A549 treated with CORT108297 at 1 μM for 4 hours (cell line): ENCODE results near the gene CRYGC. TPM values are rescaled to one million over a fixed set of nuclear protein-coding genes. Genes with fewer than 3 reads are reported as not detected.

Experiments used
- total RNA-seq: library from RNA; stranded (reverse); fragments of 200-300 nt; extraction: Qiagen RNA extraction; gene quantifications from 5 replicates; pipeline ENCODE4 v1.2.3, GENCODE V29; 2022

The CRYGC gene, protein sequence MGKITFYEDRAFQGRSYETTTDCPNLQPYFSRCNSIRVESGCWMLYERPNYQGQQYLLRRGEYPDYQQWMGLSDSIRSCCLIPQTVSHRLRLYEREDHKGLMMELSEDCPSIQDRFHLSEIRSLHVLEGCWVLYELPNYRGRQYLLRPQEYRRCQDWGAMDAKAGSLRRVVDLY
- total RNA-seq = not detected in 5 replicates

DNA sequence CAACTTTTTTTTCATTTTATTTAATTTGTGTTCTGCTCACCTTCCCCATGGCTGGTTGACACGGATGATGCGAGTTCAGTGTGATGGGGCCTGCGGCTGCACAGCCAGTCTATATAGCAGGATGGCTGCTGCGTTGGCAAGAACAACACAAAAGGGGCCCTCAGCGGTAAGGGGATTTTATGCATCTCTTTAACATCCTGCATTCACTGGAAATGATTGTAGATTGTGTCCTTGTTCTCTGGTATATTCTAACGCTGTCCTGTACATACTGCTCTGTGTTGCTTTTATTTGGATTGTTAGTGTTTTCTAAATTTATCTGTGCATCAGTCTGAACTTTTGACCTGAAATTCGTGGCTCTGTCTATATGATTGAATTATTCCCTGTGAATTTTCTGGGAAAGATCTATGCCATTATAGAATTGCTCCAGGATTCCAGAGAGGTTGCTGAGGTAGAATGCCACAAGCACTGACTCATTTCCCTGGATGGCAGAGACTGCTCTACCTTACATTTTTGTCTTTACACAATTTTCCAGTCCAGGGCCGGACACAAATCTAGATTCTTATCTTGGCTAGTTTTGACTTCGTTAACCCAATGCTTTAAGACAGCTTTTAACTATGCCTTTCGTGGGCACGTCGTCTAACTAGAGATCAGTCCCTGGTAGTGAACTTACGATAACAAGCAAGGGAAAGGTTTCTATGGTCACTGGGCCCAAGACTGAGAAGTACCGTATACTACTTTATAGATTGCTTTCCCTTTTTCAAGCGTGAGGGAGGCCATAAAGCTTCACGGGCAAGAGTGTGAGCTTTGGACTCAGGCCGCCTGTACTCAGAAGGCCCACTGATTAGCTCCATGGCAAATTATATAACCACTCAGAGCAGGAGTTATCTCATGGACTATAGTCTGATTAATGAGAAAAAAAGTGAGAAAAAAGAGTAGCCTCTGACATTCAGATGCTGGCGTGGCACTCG, at the start of gene CRYGC:
CRYGC (minus strand) TSS at position 85 of the 968 bp plus-strand sequence; CDS start at position 49, 36 bp downstream.

DNA sequence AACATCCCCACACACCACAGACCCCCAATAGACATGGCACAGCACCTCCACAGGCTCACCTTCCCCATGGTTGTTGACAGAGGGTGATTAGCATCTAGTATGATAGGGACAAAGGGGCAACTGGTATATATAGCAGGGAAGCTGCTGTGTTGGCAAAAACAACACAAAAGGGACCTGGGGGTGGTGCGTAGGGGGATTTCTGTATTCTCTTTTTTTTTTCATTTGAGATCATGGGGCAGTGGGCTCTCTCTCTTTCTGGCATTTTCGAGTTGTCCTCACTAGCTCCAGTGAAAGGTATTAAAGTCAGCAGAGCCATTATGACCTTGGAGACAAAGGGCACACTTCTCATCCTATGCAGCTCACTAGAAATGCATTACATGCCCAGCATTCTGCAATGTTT, 33.9 kb upstream of the CRYGC start, which contains the start of gene CRYGA:
CRYGA (minus strand) TSS at position 101 of the 400 bp plus-strand sequence; CDS start at position 68, 33 bp downstream.

DNA sequence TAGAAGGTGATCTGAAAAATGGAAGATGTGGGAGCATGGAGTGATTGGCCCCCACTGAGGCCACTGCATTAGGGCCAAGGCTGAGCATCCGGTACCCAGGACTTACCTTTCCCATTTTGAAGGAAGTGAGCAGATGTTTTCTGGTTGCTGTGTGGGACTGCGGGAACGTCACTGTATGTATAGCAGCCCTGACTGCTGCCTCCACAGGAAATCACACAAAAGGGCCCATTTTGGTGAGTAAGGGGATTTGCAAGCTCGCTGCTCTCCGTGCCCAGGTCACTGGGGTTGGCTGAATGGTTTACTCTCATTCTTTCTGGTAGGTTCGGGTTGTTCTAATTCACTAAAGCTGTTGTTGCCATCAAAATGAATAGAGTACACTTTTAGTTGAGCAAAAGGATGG, 16.4 kb upstream of the CRYGC start, which contains the start of gene CRYGB:
CRYGB (minus strand) TSS at position 153 of the 400 bp plus-strand sequence; CDS start at position 115, 38 bp downstream.

DNA sequence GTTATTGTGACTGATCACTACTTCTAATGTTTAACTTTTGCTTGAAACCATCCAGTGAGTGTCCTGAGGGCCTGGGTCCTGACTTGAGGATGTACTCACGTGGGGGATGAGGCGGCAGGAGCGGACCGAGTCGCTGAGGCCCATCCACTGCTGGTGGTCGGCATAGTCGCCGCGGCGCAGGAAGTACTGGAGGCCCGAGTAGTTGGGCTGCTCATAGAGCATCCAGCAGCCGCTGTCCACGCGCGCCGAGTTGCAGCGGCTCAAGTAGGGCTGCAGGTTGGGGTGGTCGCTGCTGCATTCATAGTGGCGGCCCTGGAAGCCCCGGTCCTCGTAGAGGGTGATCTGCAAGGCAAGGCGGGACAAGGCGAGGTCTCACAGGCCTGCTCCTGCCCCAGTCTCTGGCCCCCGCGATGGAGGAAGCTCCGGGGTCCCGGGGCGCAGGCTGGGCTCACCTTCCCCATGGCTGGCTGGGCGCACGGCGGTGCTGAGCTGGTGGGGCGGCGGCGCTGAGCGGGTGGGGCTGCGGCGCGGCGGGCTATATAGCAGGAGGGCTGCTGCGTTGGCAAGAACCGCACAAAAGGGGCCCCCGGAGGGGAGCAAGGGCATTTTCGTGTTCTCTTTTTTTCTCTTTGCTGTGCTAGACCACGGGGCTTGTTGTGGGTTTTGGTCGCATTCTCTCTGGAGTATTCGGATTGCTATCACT, 5.5 kb downstream of the CRYGC start, which contains the start of gene CRYGD:
CRYGD (minus strand) TSS at position 512 of the 703 bp plus-strand sequence; CDS start at position 461, 51 bp downstream.

Other genes with a start within 250 kb of the CRYGC start
- 2.6 to 3.7 TPM (median 3.0 TPM) in 5 replicates for gene PLEKHM3, start 104.3 kb downstream of the CRYGC start, total RNA-seq
- not detected in 5 replicates for gene CRYGD, start 5.3 kb downstream of the CRYGC start, total RNA-seq
- gene CRYGB, start 16.3 kb upstream of the CRYGC start, total RNA-seq = not detected in 5 replicates
- not detected in 5 replicates for gene CRYGA, start 33.8 kb upstream of the CRYGC start, total RNA-seq
- not detected in 5 replicates for gene C2orf80, start 60.2 kb upstream of the CRYGC start, total RNA-seq
- gene IDH1, start 125.2 kb upstream of the CRYGC start, total RNA-seq = 75.0 to 91.1 TPM (median 81.4 TPM) in 5 replicates
- 4.7 to 8.0 TPM (median 7.0 TPM) in 5 replicates for gene PIKFYVE, start 136.4 kb upstream of the CRYGC start, total RNA-seq